ENCODE data around the gene ZNF273. TPM values are rescaled to one million over a fixed set of nuclear protein-coding genes. Genes with fewer than 3 reads are reported as not detected.

ZNF273 gene
- 1.6 and 1.9 TPM in 2 replicates for total RNA-seq

GRCh38 chr7:64902806-64903721, at the start of gene ZNF273:
ZNF273 (plus strand) TSS chr7:64903273; CDS start chr7:64903318, 45 bp downstream.

Other genes starting within 250 kb of the ZNF273 start
- gene ZNF107, start 237.1 kb upstream of the ZNF273 start, total RNA-seq, result 1.8 and 2.0 TPM in 2 replicates
- gene ZNF138, start 108.8 kb upstream of the ZNF273 start, total RNA-seq, result 2.7 and 3.9 TPM in 2 replicates
- 2.6 and 5.2 TPM in 2 replicates for gene ZNF117, start 87.8 kb downstream of the ZNF273 start, total RNA-seq
- gene ERV3-1, start 103.4 kb downstream of the ZNF273 start, total RNA-seq, result 8.8 and 12.0 TPM in 2 replicates